OCI-LY1 (cell line): ENCODE measurements around the gene ZMYM3.

ENCODE experiments used
- H2AFZ ChIP-seq: fragments of 200-600 bp; sonication (generic), shearing (Covaris generic); 2 replicates; pipeline ENCODE4 v1.6.0; 2014; ENCODE audit warnings: antibody characterized with exemption, mild to moderate bottlenecking, low read length
- H3F3A ChIP-seq: fragments of 200-600 bp; sonication (generic), shearing (Covaris generic); 2 replicates; pipeline ENCODE4 v1.6.0; 2014; ENCODE audit warnings: mild to moderate bottlenecking, antibody characterized with exemption, low read length, moderate library complexity; ENCODE audit not compliant: insufficient read depth
- H3K27ac ChIP-seq: fragments of 200-600 bp; sonication (generic); 2 replicates; pipeline ENCODE4 v1.5.1; 2014; ENCODE audit warnings: low read length, mixed run types, mild to moderate bottlenecking, low read depth; ENCODE audit not compliant: poor library complexity, severe bottlenecking
- H3K27me3 ChIP-seq: fragments of 200-600 bp; sonication (generic); 2 replicates; pipeline ENCODE4 v1.6.0; 2014; ENCODE audit warnings: antibody characterized with exemption, mild to moderate bottlenecking, low read length, moderate library complexity; ENCODE audit not compliant: insufficient read depth
- H3K36me3 ChIP-seq: fragments of 200-600 bp; sonication (generic); 2 replicates; pipeline ENCODE4 v1.6.1; 2014; ENCODE audit warnings: mild to moderate bottlenecking, antibody characterized with exemption, low read length, moderate library complexity, mixed read lengths; ENCODE audit not compliant: insufficient read depth
- H3K4me1 ChIP-seq: fragments of 200-600 bp; sonication (generic); 2 replicates; pipeline ENCODE4 v1.5.1; 2014; ENCODE audit warnings: mild to moderate bottlenecking, low read length, moderate library complexity; ENCODE audit not compliant: insufficient read depth, severe bottlenecking
- H3K4me2 ChIP-seq: fragments of 200-600 bp; sonication (generic), shearing (Covaris generic); 2 replicates; pipeline ENCODE4 v1.6.1; 2014; ENCODE audit warnings: low read length
- H3K4me3 ChIP-seq: fragments of 200-600 bp; sonication (generic); 2 replicates; pipeline ENCODE4 v1.5.1; 2014; ENCODE audit warnings: low read length, low read depth, mild to moderate bottlenecking, mixed read lengths; ENCODE audit not compliant: poor library complexity, severe bottlenecking
- H3K79me2 ChIP-seq: fragments of 200-600 bp; shearing (Covaris generic); 2 replicates; pipeline ENCODE4 v1.6.1; 2016; ENCODE audit warnings: mixed run types, low read length, mixed read lengths; ENCODE audit not compliant: insufficient read depth
- H3K9ac ChIP-seq: fragments of 200-600 bp; sonication (generic), shearing (Covaris generic); 2 replicates; pipeline ENCODE4 v1.6.1; 2014; ENCODE audit warnings: mild to moderate bottlenecking, low read length, mixed read lengths
- H3K9me2 ChIP-seq: fragments of 200-600 bp; sonication (generic), shearing (Covaris generic); 2 replicates; pipeline ENCODE4 v1.6.1; 2014; ENCODE audit warnings: low read depth, mild to moderate bottlenecking, low read length, mixed read lengths
- H3K9me3 ChIP-seq: fragments of 200-600 bp; shearing (Covaris generic); 2 replicates; pipeline ENCODE4 v1.6.1; 2014; ENCODE audit warnings: low read length, mixed read lengths
- H4K20me1 ChIP-seq: fragments of 200-600 bp; sonication (generic), shearing (Covaris generic); 2 replicates; pipeline ENCODE4 v1.6.0; 2016; ENCODE audit warnings: mild to moderate bottlenecking, low read length; ENCODE audit not compliant: insufficient read depth
- EZH2 ChIP-seq: fragments of 200-600 bp; sonication (generic), shearing (Covaris generic); IDR thresholded peaks from 2 replicates; pipeline ENCODE4 v1.8.0; 2017; ENCODE audit warnings: borderline replicate concordance, mixed run types, mild to moderate bottlenecking, antibody characterized with exemption, low read length, moderate library complexity, mixed read lengths
- TF ChIP-seq, protein P1 (sequence below): fragments of 200-600 bp; sonication (generic), shearing (Covaris generic); IDR thresholded peaks from 2 replicates; pipeline ENCODE4 v1.5.1; 2017; ENCODE audit warnings: mild to moderate bottlenecking, antibody characterized with exemption, low read length, moderate library complexity, mixed read lengths

The ZMYM3 gene

DNA sequence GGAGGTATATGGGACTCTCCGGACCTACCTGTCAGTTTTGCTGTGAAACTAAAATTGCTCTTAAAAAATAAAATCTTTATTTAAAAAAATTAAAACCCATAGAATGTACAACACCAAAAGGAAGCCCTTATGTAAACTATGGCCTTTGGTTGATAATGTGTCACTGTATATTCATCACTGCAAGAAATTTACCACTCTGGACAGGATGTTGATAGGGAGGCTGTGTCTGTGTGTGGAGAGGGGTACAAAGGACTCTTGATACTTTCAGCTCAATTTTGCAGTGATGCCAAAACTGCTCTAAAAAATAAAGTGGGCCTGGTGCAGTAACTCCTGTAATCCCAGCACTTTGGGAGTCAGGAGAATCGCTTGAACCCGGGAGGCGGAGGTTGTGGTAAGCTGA lies 2.9 kb upstream of the ZMYM3 start:
- Histone ChIP-seq H3K9ac (no peak overlapping the region), H3K4me2 (peak overlapping the region; percentile 88; the same call in 1 of the 2 replicates), H4K20me1 (no peaks in the 10 kb centered on the region), H3K4me1 (peaks cover 27% of the 10 kb centered on the region), H3K9me2 (no peaks in the 10 kb centered on the region), H2AFZ (no peak overlapping the region), H3F3A (no peaks in the 10 kb centered on the region), H3K36me3 (no peaks in the 10 kb centered on the region), H3K9me3 (no peaks in the 10 kb centered on the region), H3K27ac (no peak overlapping the region), H3K4me3 (no peak overlapping the region), H3K27me3 (no peaks in the 10 kb centered on the region), H3K79me2 (no peaks in the 10 kb centered on the region; the same call in 1 of the 2 replicates)
- TF ChIP-seq, protein P1, sequence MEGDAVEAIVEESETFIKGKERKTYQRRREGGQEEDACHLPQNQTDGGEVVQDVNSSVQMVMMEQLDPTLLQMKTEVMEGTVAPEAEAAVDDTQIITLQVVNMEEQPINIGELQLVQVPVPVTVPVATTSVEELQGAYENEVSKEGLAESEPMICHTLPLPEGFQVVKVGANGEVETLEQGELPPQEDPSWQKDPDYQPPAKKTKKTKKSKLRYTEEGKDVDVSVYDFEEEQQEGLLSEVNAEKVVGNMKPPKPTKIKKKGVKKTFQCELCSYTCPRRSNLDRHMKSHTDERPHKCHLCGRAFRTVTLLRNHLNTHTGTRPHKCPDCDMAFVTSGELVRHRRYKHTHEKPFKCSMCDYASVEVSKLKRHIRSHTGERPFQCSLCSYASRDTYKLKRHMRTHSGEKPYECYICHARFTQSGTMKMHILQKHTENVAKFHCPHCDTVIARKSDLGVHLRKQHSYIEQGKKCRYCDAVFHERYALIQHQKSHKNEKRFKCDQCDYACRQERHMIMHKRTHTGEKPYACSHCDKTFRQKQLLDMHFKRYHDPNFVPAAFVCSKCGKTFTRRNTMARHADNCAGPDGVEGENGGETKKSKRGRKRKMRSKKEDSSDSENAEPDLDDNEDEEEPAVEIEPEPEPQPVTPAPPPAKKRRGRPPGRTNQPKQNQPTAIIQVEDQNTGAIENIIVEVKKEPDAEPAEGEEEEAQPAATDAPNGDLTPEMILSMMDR: no peak
- TF ChIP-seq EZH2: no peak

DNA sequence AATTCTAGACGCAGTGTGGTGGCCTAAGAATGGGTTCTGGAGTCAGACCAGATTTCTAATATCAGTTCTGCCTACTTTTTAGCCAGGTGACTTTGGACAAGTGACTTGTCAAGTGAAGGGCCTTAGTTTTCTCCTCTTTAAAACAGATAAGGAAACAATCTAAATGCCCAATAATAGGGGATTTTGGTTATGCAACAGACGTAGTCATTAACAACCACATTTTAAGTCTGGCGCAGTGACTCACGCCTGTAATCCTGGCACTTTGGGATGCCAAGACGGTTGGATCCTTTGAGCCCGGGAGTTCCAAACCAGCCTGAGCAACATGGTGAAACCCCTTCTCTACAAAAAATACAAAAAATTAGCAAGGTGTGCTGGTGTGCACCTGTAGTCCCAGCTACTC lies 2.1 kb upstream of the ZMYM3 start:
- H3K36me3 ChIP-seq: no peaks in the 10 kb centered on the region; the same call in 1 of the 2 replicates
- H4K20me1 ChIP-seq: no peaks in the 10 kb centered on the region
- peaks cover 31% of the 10 kb centered on the region for H3K4me1 ChIP-seq
- H3K9ac ChIP-seq: peak overlapping the region; percentile 91; the same call in 1 of the 2 replicates
- H3F3A ChIP-seq: no peaks in the 10 kb centered on the region
- no peaks in the 10 kb centered on the region for H3K9me3 ChIP-seq
- no peaks in the 10 kb centered on the region for H3K9me2 ChIP-seq
- TF ChIP-seq EZH2: no peak
- TF ChIP-seq, protein P1: no peak
- no peaks in the 10 kb centered on the region for H3K27me3 ChIP-seq
- peak overlapping the region; percentile 88 for H3K27ac ChIP-seq
- H3K79me2 ChIP-seq: no peaks in the 10 kb centered on the region; the same call in 1 of the 2 replicates
- peak overlapping the region; percentile 88 for H3K4me2 ChIP-seq
- no peak overlapping the region for H2AFZ ChIP-seq
- H3K4me3 ChIP-seq: peak overlapping the region; percentile 84

DNA sequence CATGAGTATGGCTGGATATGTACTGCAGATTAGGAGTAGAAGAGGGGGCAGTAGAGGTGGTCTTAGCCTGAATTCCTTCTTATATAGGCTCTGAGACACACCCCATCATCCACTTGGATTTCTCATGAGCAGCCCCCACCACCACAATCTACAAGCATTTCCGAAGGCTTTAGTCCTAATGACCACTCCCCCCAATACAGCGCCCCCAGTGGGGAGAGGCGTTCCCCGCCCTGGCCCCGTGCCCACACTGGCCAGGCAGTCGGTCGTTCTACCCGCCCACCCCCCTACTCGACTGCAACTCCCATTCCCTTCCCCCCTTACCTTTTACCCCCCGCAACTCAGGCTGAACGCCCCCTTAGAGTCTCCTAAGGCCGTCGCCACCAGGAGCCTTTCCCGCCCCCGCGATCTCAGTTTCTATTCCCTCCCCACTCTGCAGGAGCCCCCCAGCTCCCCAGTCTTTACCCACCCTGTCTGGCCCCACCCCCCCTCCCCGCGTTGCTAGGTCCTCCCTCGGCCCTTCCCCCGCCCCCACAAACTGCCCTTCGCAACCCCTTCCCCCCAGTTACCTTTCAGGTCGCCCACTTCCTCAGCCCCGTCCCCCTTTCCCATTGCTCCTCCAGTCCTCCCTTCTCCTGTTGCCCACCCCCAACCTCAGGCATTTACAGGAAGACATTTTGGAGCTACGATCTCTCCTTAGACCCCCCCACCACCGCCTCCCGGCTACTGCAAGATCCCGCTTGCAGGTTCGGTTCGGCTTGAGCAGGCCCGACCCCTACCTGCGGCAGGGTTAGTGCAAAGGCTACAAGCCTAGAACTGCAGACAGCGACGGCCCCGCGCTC lies 468 bp downstream of the ZMYM3 start:
- no peaks in the 10 kb centered on the region for H3K9me2 ChIP-seq
- H3K79me2 ChIP-seq: no peaks in the 10 kb centered on the region; the same call in 1 of the 2 replicates
- H3K9ac ChIP-seq: peak overlapping the region; percentile 91
- TF ChIP-seq EZH2: no peak
- TF ChIP-seq, protein P1: peak; percentile 41
- peak overlapping the region; percentile 84 for H3K4me3 ChIP-seq
- peaks cover 31% of the 10 kb centered on the region for H3K4me1 ChIP-seq
- no peaks in the 10 kb centered on the region for H4K20me1 ChIP-seq
- H3K27me3 ChIP-seq: no peaks in the 10 kb centered on the region
- peak overlapping the region; percentile 59 for H3K27ac ChIP-seq
- no peaks in the 10 kb centered on the region for H3F3A ChIP-seq
- H3K36me3 ChIP-seq: peaks cover 16% of the 10 kb centered on the region
- H3K9me3 ChIP-seq: no peaks in the 10 kb centered on the region
- H2AFZ ChIP-seq: no peak overlapping the region
- peak overlapping the region; percentile 83 for H3K4me2 ChIP-seq
